Tibial artery (tissue), 4 donors: ENCODE measurements around the gene TDO2.

Experiments
- DNase-seq, 2 donors: peaks; one replicate each; pipeline ENCODE4 v3.0.0-alpha.2; 2019
- H3K27ac ChIP-seq, 2 donors: fragments of 200-600 bp; sonication (generic) in 1 of 2; 1 replicate in 1 of 2; 2 replicates in 1 of 2; pipeline ENCODE4 v1.5.1; 2018 to 2019; ENCODE audit warnings: mild to moderate bottlenecking in 1 of 2
- H3K27me3 ChIP-seq, 2 donors: fragments of 200-600 bp; sonication (generic) in 1 of 2; one replicate each; pipeline versions ENCODE4 v1.5.1 to v1.6.0; 2016 to 2019
- H3K36me3 ChIP-seq, 3 donors: fragments of 200-600 bp; sonication (generic) in 2 of 3; one replicate each; pipeline ENCODE4 v1.5.1; 2016 to 2019; ENCODE audit warnings: mild to moderate bottlenecking in 2 of 3
- H3K4me1 ChIP-seq, 4 donors: fragments of 200-600 bp; sonication (generic) in 2 of 4; 1 replicate in 3 of 4; 2 replicates in 1 of 4; pipeline ENCODE4 v1.5.1; 2016 to 2019
- H3K4me3 ChIP-seq, 2 donors: fragments of 200-600 bp; sonication (generic) in 1 of 2; 1 replicate in 1 of 2; 2 replicates in 1 of 2; pipeline ENCODE4 v1.5.1; 2018 to 2019; ENCODE audit warnings: mild to moderate bottlenecking in 2 of 2
- H3K9me3 ChIP-seq, 3 donors: fragments of 200-600 bp; sonication (generic) in 1 of 3; one replicate each; pipeline ENCODE4 v1.5.1; 2016 to 2019
- CTCF ChIP-seq, 2 experiments: fragments of 200-600 bp in 1 of 2; fragments of 450-650 bp in 1 of 2; IDR thresholded peaks; one replicate each; pipeline ENCODE4 v1.5.1; 2017 to 2019; ENCODE audit warnings: antibody characterized with exemption in 2 of 2, mild to moderate bottlenecking in 1 of 2, moderate library complexity in 1 of 2
- intact Hi-C: fragments of 100-400 bp; cut with DNase I; formaldehyde crosslinking; loops from one replicate; pipeline ENCODE4 v1.15.0; 2023; ENCODE audit warnings: low total_unique reads

Gene TDO2

GRCh38 chr4:155903453-155903852 lies at the start of gene TDO2:
Gene TDO2, plus strand, starts transcription at chr4:155903696. Its CDS starts 63 bp downstream, at chr4:155903759.
- intact Hi-C loops = no loop called here
- no peak within 1 kb of the TSS for H3K27ac ChIP-seq
- H3K9me3 ChIP-seq = no peaks in the 10 kb centered on the region
- H3K4me1 ChIP-seq = peaks cover 0 to 24% (median 3%) of the 10 kb centered on the region in 4 donors
- TF ChIP-seq CTCF (IDR thresholded peaks at IDR 0.05) = no peak
- no peaks in the 10 kb centered on the region for H3K27me3 ChIP-seq
- H3K36me3 ChIP-seq = no peaks in the 10 kb centered on the region
- no peak within 1 kb of the TSS for H3K4me3 ChIP-seq
- DNase-seq = no peak

GRCh38 chr4:155854582-155855226 lies 48.8 kb upstream of the TDO2 start:
- no peak overlapping the region for H3K4me3 ChIP-seq
- no peaks in the 10 kb centered on the region for H3K9me3 ChIP-seq

GRCh38 chr4:155855897-155856296 lies 47.6 kb upstream of the TDO2 start:
- H3K27ac ChIP-seq = no peak overlapping the region
- intact Hi-C loops = no loop called here
- no peak overlapping the region for H3K4me3 ChIP-seq
- H3K36me3 ChIP-seq = no peaks in the 10 kb centered on the region
- no peaks in the 10 kb centered on the region for H3K27me3 ChIP-seq
- H3K9me3 ChIP-seq = no peaks in the 10 kb centered on the region
- TF ChIP-seq CTCF (IDR thresholded peaks at IDR 0.05) = no peak
- H3K4me1 ChIP-seq = no peaks in the 10 kb centered on the region
- DNase-seq = no peak

More at GRCh38 chr4:155854582-155855226, 48.8 kb upstream of the TDO2 start:
- Histone ChIP-seq H3K4me1 (peaks cover 0 to 6% (median 2%) of the 10 kb centered on the region in 4 donors), H3K27me3 (no peaks in the 10 kb centered on the region), H3K36me3 (no peaks in the 10 kb centered on the region), H3K27ac (no peak overlapping the region)
- DNase-seq = no peak
- TF ChIP-seq CTCF (IDR thresholded peaks at IDR 0.05) = no peak
- intact Hi-C loops = no loop called here

GRCh38 chr4:155866177-155866576 lies 37.3 kb upstream of the TDO2 start, which contains the start of gene ASIC5:
Gene ASIC5, minus strand, starts transcription at chr4:155866277. Its CDS starts 51 bp downstream, at chr4:155866226.
- Histone ChIP-seq H3K36me3 (no peaks in the 10 kb centered on the region), H3K27ac (no peak within 1 kb of the TSS), H3K4me3 (no peak within 1 kb of the TSS), H3K9me3 (no peaks in the 10 kb centered on the region), H3K4me1 (no peaks in the 10 kb centered on the region), H3K27me3 (no peaks in the 10 kb centered on the region)
- no peak for TF ChIP-seq CTCF (IDR thresholded peaks at IDR 0.05)
- DNase-seq = no peak
- intact Hi-C loops = no loop called here

- no peaks in the 10 kb centered on the region for H3K27me3 ChIP-seq
- H3K27ac ChIP-seq = no peak overlapping the region
- DNase-seq = no peak
- H3K9me3 ChIP-seq = no peaks in the 10 kb centered on the region
- H3K4me1 ChIP-seq = no peaks in the 10 kb centered on the region
- no peak overlapping the region for H3K4me3 ChIP-seq
- TF ChIP-seq CTCF (IDR thresholded peaks at IDR 0.05) = no peak
- H3K36me3 ChIP-seq = no peaks in the 10 kb centered on the region
- intact Hi-C loops = no loop called here
Measured at GRCh38 chr4:155875878-155876277, 27.6 kb upstream of the TDO2 start.
